Spleen (tissue), 11 donors: ENCODE measurements around the gene FOXF1. TPM values are rescaled to one million over a fixed set of nuclear protein-coding genes. Genes with fewer than 3 reads are reported as not detected.

Experiments
- DNase-seq: peaks from one replicate; pipeline ENCODE4 v3.0.0-alpha.2; 2020
- H3K27ac ChIP-seq, 8 donors: fragments of 200-600 bp; sonication (generic) in 7 of 8; 1 replicate in 4 of 8; 2 replicates in 4 of 8; pipeline versions ENCODE4 v1.5.0 to v1.8.0; 2016 to 2021; ENCODE audit warnings: inconsistent platforms in 4 of 8, mild to moderate bottlenecking in 4 of 8, moderate library complexity in 1 of 8
- H3K27me3 ChIP-seq, 7 donors: fragments of 200-600 bp; sonication (generic) in 6 of 7; replicated peaks in 1 of 7; 1 replicate in 4 of 7; 2 replicates in 3 of 7; pipeline versions ENCODE4 v1.5.0 to v1.8.0; 2016 to 2021; ENCODE audit warnings: inconsistent platforms in 3 of 7, mild to moderate bottlenecking in 1 of 7
- H3K36me3 ChIP-seq, 6 donors: fragments of 200-600 bp; sonication (generic) in 5 of 6; 1 replicate in 4 of 6; 2 replicates in 2 of 6; pipeline versions ENCODE4 v1.5.0 to v1.8.0; 2016 to 2021; ENCODE audit warnings: inconsistent platforms in 2 of 6
- H3K4me1 ChIP-seq, 6 donors: fragments of 200-600 bp; sonication (generic) in 5 of 6; 1 replicate in 3 of 6; 2 replicates in 3 of 6; pipeline versions ENCODE4 v1.5.0 to v1.8.0; 2016 to 2021; ENCODE audit warnings: inconsistent platforms in 3 of 6
- H3K4me3 ChIP-seq, 8 donors: fragments of 200-600 bp; sonication (generic) in 7 of 8; 1 replicate in 4 of 8; 2 replicates in 4 of 8; pipeline versions ENCODE4 v1.5.0 to v1.8.0; 2016 to 2021; ENCODE audit warnings: inconsistent platforms in 4 of 8, mild to moderate bottlenecking in 4 of 8, moderate library complexity in 2 of 8
- H3K9me3 ChIP-seq, 8 donors: fragments of 200-600 bp; sonication (generic) in 7 of 8; 1 replicate in 4 of 8; 2 replicates in 4 of 8; pipeline versions ENCODE4 v1.5.0 to v1.8.0; 2016 to 2021; ENCODE audit warnings: inconsistent platforms in 4 of 8
- POLR2A ChIP-seq, 3 donors: fragments of 450-650 bp; IDR thresholded peaks; one replicate each; pipeline ENCODE4 v1.5.1; 2017; ENCODE audit warnings: antibody characterized with exemption in 3 of 3, mild to moderate bottlenecking in 1 of 3
- POLR2AphosphoS5 ChIP-seq, 3 donors: sonication (generic); formaldehyde crosslinking; IDR thresholded peaks; one replicate each; pipeline ENCODE4 v1.5.1; 2017; ENCODE audit warnings: antibody characterized with exemption in 3 of 3
- WGBS, 5 donors: extraction: QIAGEN DNeasy Blood & Tissue Kit in 3 of 5; methylation state at CpG; one replicate each; pipeline versions ENCODE4 v1.1.5 to v1.1.7; 2013 to 2018; 5-methylcytosine and 5-hydroxymethylcytosine counted together
- intact Hi-C: fragments of 100-400 bp; cut with DNase I; formaldehyde crosslinking; loops from one replicate; pipeline ENCODE4 v1.15.0; 2023; ENCODE audit warnings: low total_unique reads
- polyA plus RNA-seq, 3 donors: library from polyadenylated mRNA; stranded (reverse); fragments of 200-250 nt; gene quantifications; one replicate each; pipeline ENCODE4 v1.2.1, GENCODE V29; 2013
- total RNA-seq, 7 donors: library from RNA; depleted of rRNA in 3 of 7; stranded (reverse); fragments of >200 nt in 3 of 7; fragmentation: NEBNext Ultra II Directional in 4 of 7; extraction: Animal tissue kit (Norgen Biotek cat#: 25700) in 4 of 7; gene quantifications; one replicate each; pipeline versions ENCODE4 v1.1.0 to v1.2.1, GENCODE V29; 2016 to 2021
- TF ChIP-seq, protein P1 (sequence below), 11 experiments: fragments of 200-600 bp in 7 of 11; fragments of 450-650 bp in 4 of 11; sonication (generic) in 4 of 11; IDR thresholded peaks in 8 of 11; conservative IDR thresholded peaks in 3 of 11; 1 replicate in 7 of 11; 2 replicates in 4 of 11; pipeline versions ENCODE4 v1.4.0 to v1.8.0; 2016 to 2021; ENCODE audit warnings: antibody characterized with exemption in 11 of 11, inconsistent platforms in 4 of 11, mild to moderate bottlenecking in 1 of 11
- donor health status: healthy with polysubstance abuse.
- donor health status: DM: no; HTN: no; CAD: no; lungs with moderate emphysema.
- donor health status: DM: no; HTN: no; CAD: no.
- donor health status: Bipolar disorder and iron deficiency.
- donor health status: healthy.
- donor health status: DM: no; HTN: no; CAD: no.
- donor health status: DM: yes; HTN: yes; CAD: no.

The FOXF1 gene
- total and polyA plus RNA-seq, 10 donors = 0.33 to 2.2 (median 0.68) TPM

DNA sequence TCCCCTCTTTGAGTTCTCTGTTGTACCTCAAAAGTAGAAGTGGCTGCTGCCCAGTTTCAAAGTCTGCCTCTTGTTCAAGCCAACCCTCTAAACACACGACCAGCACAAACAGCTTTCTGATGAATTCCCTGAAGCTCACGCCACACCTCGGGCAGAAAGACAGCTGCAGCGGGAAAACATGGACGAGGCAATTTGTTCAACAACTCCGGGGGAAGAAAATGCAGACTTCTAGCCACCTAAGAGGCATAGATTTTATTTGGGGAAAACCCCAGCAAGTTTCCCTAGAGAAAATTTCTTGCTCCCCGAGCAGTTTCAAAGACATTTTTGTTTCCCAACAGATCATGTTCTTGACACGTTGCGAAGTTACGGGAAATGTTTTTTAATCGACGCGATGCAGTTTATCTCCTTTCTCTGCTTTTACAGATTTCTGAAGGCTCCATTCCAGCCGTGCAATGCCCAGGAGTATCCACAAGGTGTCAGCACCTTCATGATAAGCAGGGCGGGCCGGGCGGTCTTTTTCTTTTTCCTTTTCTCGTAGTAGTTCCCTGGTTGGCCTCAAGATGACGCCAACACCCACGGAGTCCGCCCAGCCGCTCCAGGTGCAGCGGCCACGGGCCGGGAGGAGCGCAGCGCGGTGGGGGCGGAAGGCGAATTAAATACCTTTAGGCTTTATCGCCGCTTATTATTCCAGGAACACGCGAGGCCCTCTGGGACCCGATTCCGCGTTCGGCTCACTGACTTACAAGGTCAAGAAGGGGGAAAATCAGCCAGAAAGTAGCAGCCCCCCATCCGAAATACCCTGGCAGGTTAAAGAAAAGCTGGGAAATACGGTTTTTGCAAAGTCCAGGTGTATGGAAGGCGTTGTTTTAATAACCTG is 53.4 kb downstream of the FOXF1 start:
- 1% methylated on average over 41 of the region's 41 CpGs for WGBS, 5 donors
- no peaks in the 10 kb centered on the region for H3K9me3 ChIP-seq
- no peaks in the 10 kb centered on the region for H3K36me3 ChIP-seq
- peak; percentile 93 for DNase-seq
- peak overlapping the region in 4 of 8 donors; percentile 1 to 56 (median 6) for H3K4me3 ChIP-seq
- H3K27ac ChIP-seq = no peak overlapping the region
- H3K27me3 ChIP-seq = peaks cover 13 to 99% (median 54%) of the 10 kb centered on the region in 7 donors
- H3K4me1 ChIP-seq = peaks cover 4 to 45% (median 37%) of the 10 kb centered on the region in 6 donors
- TF ChIP-seq POLR2AphosphoS5 (IDR thresholded peaks at IDR 0.05) (peak in 2 of 3 donors; percentile 38 to 39), POLR2A (IDR thresholded peaks at IDR 0.05) (no peak)
- TF ChIP-seq, protein P1, sequence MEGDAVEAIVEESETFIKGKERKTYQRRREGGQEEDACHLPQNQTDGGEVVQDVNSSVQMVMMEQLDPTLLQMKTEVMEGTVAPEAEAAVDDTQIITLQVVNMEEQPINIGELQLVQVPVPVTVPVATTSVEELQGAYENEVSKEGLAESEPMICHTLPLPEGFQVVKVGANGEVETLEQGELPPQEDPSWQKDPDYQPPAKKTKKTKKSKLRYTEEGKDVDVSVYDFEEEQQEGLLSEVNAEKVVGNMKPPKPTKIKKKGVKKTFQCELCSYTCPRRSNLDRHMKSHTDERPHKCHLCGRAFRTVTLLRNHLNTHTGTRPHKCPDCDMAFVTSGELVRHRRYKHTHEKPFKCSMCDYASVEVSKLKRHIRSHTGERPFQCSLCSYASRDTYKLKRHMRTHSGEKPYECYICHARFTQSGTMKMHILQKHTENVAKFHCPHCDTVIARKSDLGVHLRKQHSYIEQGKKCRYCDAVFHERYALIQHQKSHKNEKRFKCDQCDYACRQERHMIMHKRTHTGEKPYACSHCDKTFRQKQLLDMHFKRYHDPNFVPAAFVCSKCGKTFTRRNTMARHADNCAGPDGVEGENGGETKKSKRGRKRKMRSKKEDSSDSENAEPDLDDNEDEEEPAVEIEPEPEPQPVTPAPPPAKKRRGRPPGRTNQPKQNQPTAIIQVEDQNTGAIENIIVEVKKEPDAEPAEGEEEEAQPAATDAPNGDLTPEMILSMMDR (IDR thresholded peaks at IDR 0.05 in 8 of 11, conservative IDR thresholded peaks at IDR 0.05 in 3 of 11) = peak; percentile 98 to 100 (median 99)
- intact Hi-C loops = loop anchor here (2.0 to 10.0 kb wide), 3 partner anchors 499 to 1071 kb away; no protein-coding TSS in a partner anchor

Other genes with a start within 250 kb of the FOXF1 start
- gene MTHFSD, start 44.7 kb downstream of the FOXF1 start, total RNA-seq = 10 to 100 TPM; 12.9 to 32.1 (median 24.6) TPM
- 10 to 100 TPM in 2 of 3 donors, 1 to 10 TPM in 1; 9.1 to 12.5 (median 12.2) TPM for gene MTHFSD, start 44.7 kb downstream of the FOXF1 start, polyA plus RNA-seq
- not detected for gene FOXC2, start 56.3 kb downstream of the FOXF1 start, total RNA-seq
- under 1 TPM in 2 of 3 donors, not detected in 1; 0.05 to 0.10 TPM for gene FOXC2, start 56.3 kb downstream of the FOXF1 start, polyA plus RNA-seq
- not detected for gene FOXL1, start 68.0 kb downstream of the FOXF1 start, total RNA-seq
- under 1 TPM; 0.03 to 0.29 (median 0.07) TPM for gene FOXL1, start 68.0 kb downstream of the FOXF1 start, polyA plus RNA-seq